Calu3 (cell line): ENCODE data around the gene OPHN1. TPM values are rescaled to one million over a fixed set of nuclear protein-coding genes. Genes with fewer than 3 reads are reported as not detected.

Experiments
- BruUV-seq: library from RNA; stranded (reverse); fragments of 400-500 nt; replicated peaks from 2 replicates; lab custom pipeline; 2021; lab: Mats Ljungman, UMichigan
- CTCF ChIA-PET: fragments of 300-600 bp; sonication (Branson Sonifier 250); formaldehyde crosslinking; loops from one replicate; lab custom pipeline; 2022; ENCODE audit warnings: antibody characterized with exemption; lab: Charles Lee
- DNase-seq: peaks from one replicate; pipeline ENCODE4 v3.0.0; 2022
- H3K27ac Mint-ChIP-seq: one replicate; pipeline ENCODE4 v1.8.0; 2022; ENCODE audit warnings: mixed read lengths; ENCODE audit not compliant: unreplicated experiment
- H3K27me3 Mint-ChIP-seq: one replicate; pipeline ENCODE4 v1.8.0; 2022; ENCODE audit warnings: mixed read lengths; ENCODE audit not compliant: unreplicated experiment
- H3K36me3 Mint-ChIP-seq: one replicate; pipeline ENCODE4 v1.8.0; 2022; ENCODE audit warnings: mild to moderate bottlenecking, moderate library complexity, mixed read lengths; ENCODE audit not compliant: insufficient read depth, unreplicated experiment
- H3K4me1 Mint-ChIP-seq: one replicate; pipeline ENCODE4 v1.8.0; 2022; ENCODE audit warnings: mild to moderate bottlenecking, low read depth, mixed read lengths; ENCODE audit not compliant: unreplicated experiment
- H3K4me3 Mint-ChIP-seq: one replicate; pipeline ENCODE4 v1.8.0; 2022; ENCODE audit warnings: mild to moderate bottlenecking, low read depth, moderate library complexity, mixed read lengths; ENCODE audit not compliant: unreplicated experiment
- H3K9me3 Mint-ChIP-seq: one replicate; pipeline ENCODE4 v1.8.0; 2022; ENCODE audit warnings: low read depth, mixed read lengths; ENCODE audit not compliant: unreplicated experiment
- CTCF ChIP-seq: fragments of 200-600 bp; IDR thresholded peaks from one replicate; pipeline ENCODE4 v1.8.0; 2022; ENCODE audit warnings: antibody characterized with exemption; ENCODE audit not compliant: unreplicated experiment
- intact Hi-C: fragments of 100-400 bp; cut with micrococcal nuclease; formaldehyde crosslinking; loops from one replicate; pipeline ENCODE4 v1.10.0; 2022; ENCODE audit not compliant: unreplicated experiment
- total RNA-seq: library from RNA; stranded (reverse); gene quantifications from 2 replicates; pipeline ENCODE4 v1.2.3, GENCODE V29; 2022

Gene OPHN1
- total RNA-seq, 1 experiment from 2014 or later: 13.1 TPM

GRCh38 chrX:68440940-68441339 lies 7.6 kb upstream of the OPHN1 start:
- Mint-ChIP-seq H3K4me3 (no peak overlapping the region), H3K4me1 (peaks cover 7% of the 10 kb centered on the region), H3K27ac (no peak overlapping the region), H3K27me3 (no peaks in the 10 kb centered on the region), H3K36me3 (no peaks in the 10 kb centered on the region), H3K9me3 (no peaks in the 10 kb centered on the region)
- peak; percentile 47 for DNase-seq
- no peak for TF ChIP-seq CTCF
- no TSS peak for BruUV-seq
- CTCF ChIA-PET: interaction anchor here (1.1 kb wide), 2 partner anchors 8 to 245 kb away, joined by 4 to 5 read pairs; partner anchors contain the start of gene OPHN1
- intact Hi-C loops: no loop called here

GRCh38 chrX:68440442-68440841 lies 7.1 kb upstream of the OPHN1 start:
- no TSS peak for BruUV-seq
- DNase-seq: no peak
- no peak overlapping the region for H3K27ac Mint-ChIP-seq
- intact Hi-C loops: no loop called here
- no peaks in the 10 kb centered on the region for H3K36me3 Mint-ChIP-seq
- no peak overlapping the region for H3K4me3 Mint-ChIP-seq
- H3K9me3 Mint-ChIP-seq: no peaks in the 10 kb centered on the region
- H3K27me3 Mint-ChIP-seq: no peaks in the 10 kb centered on the region
- peaks cover 7% of the 10 kb centered on the region for H3K4me1 Mint-ChIP-seq
- CTCF ChIA-PET: interaction anchor here (1.1 kb wide), 2 partner anchors 8 to 244 kb away, joined by 4 to 5 read pairs; partner anchors contain the start of gene OPHN1
- no peak for TF ChIP-seq CTCF

GRCh38 chrX:68439341-68439740 lies 6.0 kb upstream of the OPHN1 start:
- no peak for DNase-seq
- no TSS peak for BruUV-seq
- H3K36me3 Mint-ChIP-seq: peaks cover 5% of the 10 kb centered on the region
- no peaks in the 10 kb centered on the region for H3K27me3 Mint-ChIP-seq
- H3K4me3 Mint-ChIP-seq: no peak overlapping the region
- H3K27ac Mint-ChIP-seq: no peak overlapping the region
- H3K9me3 Mint-ChIP-seq: no peaks in the 10 kb centered on the region
- peaks cover 14% of the 10 kb centered on the region for H3K4me1 Mint-ChIP-seq
- TF ChIP-seq CTCF: no peak
- CTCF ChIA-PET: no interaction called here
- intact Hi-C loops: no loop called here

GRCh38 chrX:68438575-68438974 lies 5.3 kb upstream of the OPHN1 start:
- H3K27me3 Mint-ChIP-seq: no peaks in the 10 kb centered on the region
- no peaks in the 10 kb centered on the region for H3K9me3 Mint-ChIP-seq
- no peak for DNase-seq
- intact Hi-C loops: no loop called here
- peaks cover 20% of the 10 kb centered on the region for H3K4me1 Mint-ChIP-seq
- H3K4me3 Mint-ChIP-seq: no peak overlapping the region
- CTCF ChIA-PET: no interaction called here
- H3K36me3 Mint-ChIP-seq: peaks cover 13% of the 10 kb centered on the region
- no peak for TF ChIP-seq CTCF
- BruUV-seq: no TSS peak
- no peak overlapping the region for H3K27ac Mint-ChIP-seq
